Stimulated activated CD4-positive, alpha-beta T cell treated with anti-CD3 and anti-CD28 coated beads, Interleukin-1b, Interleukin-23, amount 100 ng/mL, for 4 hours (primary cell): ENCODE data around the gene KLF13.

Source experiments
- DNase-seq, 2 donors: peaks; one replicate each; pipeline ENCODE4 v3.0.0-alpha.2; 2020; ENCODE audit warnings: low read depth in 2 of 2

The KLF13 gene

GRCh38 chr15:31300208-31300661, 26.4 kb upstream of the KLF13 start:
- no peak for DNase-seq

- no peak for DNase-seq
Observed at GRCh38 chr15:31300981-31301672, 25.5 kb upstream of the KLF13 start.

- no peak for DNase-seq
Observed at GRCh38 chr15:31301673-31301990, 25.0 kb upstream of the KLF13 start.

- no peak for DNase-seq
Observed at GRCh38 chr15:31302029-31302657, 24.5 kb upstream of the KLF13 start.

- no peak for DNase-seq
Observed at GRCh38 chr15:31302778-31303725, 23.6 kb upstream of the KLF13 start.

GRCh38 chr15:31303726-31304648, 22.6 kb upstream of the KLF13 start:
- no peak for DNase-seq

GRCh38 chr15:31304751-31305365, 21.8 kb upstream of the KLF13 start:
- no peak for DNase-seq

- no peak for DNase-seq
Observed at GRCh38 chr15:31305375-31305774, 21.3 kb upstream of the KLF13 start.

- no peak for DNase-seq
Observed at GRCh38 chr15:31305796-31306425, 20.7 kb upstream of the KLF13 start.

GRCh38 chr15:31306426-31307269, 20.0 kb upstream of the KLF13 start:
- DNase-seq = no peak

- no peak for DNase-seq
Observed at GRCh38 chr15:31307270-31308184, 19.1 kb upstream of the KLF13 start.

- DNase-seq = no peak
Observed at GRCh38 chr15:31308185-31308639, 18.4 kb upstream of the KLF13 start.

- DNase-seq = no peak
Observed at GRCh38 chr15:31309893-31310606, 16.6 kb upstream of the KLF13 start.

GRCh38 chr15:31311735-31312619, 14.7 kb upstream of the KLF13 start:
- no peak for DNase-seq

GRCh38 chr15:31313223-31313622, 13.4 kb upstream of the KLF13 start:
- no peak for DNase-seq

GRCh38 chr15:31314380-31314779, 12.3 kb upstream of the KLF13 start:
- DNase-seq = no peak
